ENCODE results near the gene FUT3.

GRCh38 chr19:5873617-5874199 lies 22.5 kb upstream of the FUT3 start:
- TF ChIP-seq CTCF (IDR thresholded peaks at IDR 0.05), result no peak
- no peak for TF ChIP-seq EP300 (IDR thresholded peaks at IDR 0.05)
- TF ChIP-seq POLR2A (IDR thresholded peaks at IDR 0.05), result no peak

Data from tibial nerve (tissue), 4 donors.